NB4 (cell line): ENCODE results near the gene MED8.

Experiments used
- DNase-seq: peaks from one replicate; pipeline ENCODE4 v3.0.0; 2010; ENCODE audit warnings: low read depth
- H3K4me3 ChIP-seq: one replicate; pipeline ENCODE4 v1.5.1; 2011; ENCODE audit warnings: mild to moderate bottlenecking, low read depth, low read length, moderate library complexity
- CTCF ChIP-seq: IDR thresholded peaks from one replicate; pipeline ENCODE4 v1.5.1; 2012; ENCODE audit warnings: low read depth, low read length
- MAX ChIP-seq: IDR thresholded peaks from 2 replicates; pipeline ENCODE4 v1.6.1; 2011; ENCODE audit warnings: low read depth, low read length
- MYC ChIP-seq: IDR thresholded peaks from 2 replicates; pipeline ENCODE4 v1.6.1; 2011; ENCODE audit warnings: low read depth, low read length
- POLR2A ChIP-seq: IDR thresholded peaks from 2 replicates; pipeline ENCODE4 v1.6.1; 2011; ENCODE audit warnings: mild to moderate bottlenecking; ENCODE audit not compliant: insufficient read length; ENCODE audit errors: extremely low read depth

Gene MED8

GRCh38 chr1:43349594-43350306 is 39.9 kb downstream of the MED8 start:
- H3K4me3 ChIP-seq: no peak overlapping the region
- no peak for DNase-seq
- TF ChIP-seq CTCF (no peak), POLR2A (no peak)

GRCh38 chr1:43348809-43349593 is 40.6 kb downstream of the MED8 start:
- DNase-seq: no peak
- no peak overlapping the region for H3K4me3 ChIP-seq
- no peak for TF ChIP-seq MYC
- TF ChIP-seq MAX: no peak
- no peak for TF ChIP-seq CTCF
- no peak for TF ChIP-seq POLR2A

GRCh38 chr1:43348343-43348808 is 41.2 kb downstream of the MED8 start:
- TF ChIP-seq MYC: no peak
- TF ChIP-seq POLR2A: no peak
- no peak overlapping the region for H3K4me3 ChIP-seq
- DNase-seq: no peak

GRCh38 chr1:43346636-43347035 is 43.0 kb downstream of the MED8 start:
- no peak for DNase-seq
- TF ChIP-seq CTCF: no peak
- TF ChIP-seq MYC: no peak
- TF ChIP-seq POLR2A: no peak
- TF ChIP-seq MAX: no peak

GRCh38 chr1:43345120-43345519 is 44.5 kb downstream of the MED8 start:
- no peak for DNase-seq
- TF ChIP-seq CTCF: no peak
- no peak for TF ChIP-seq MYC
- no peak for TF ChIP-seq POLR2A
- no peak for TF ChIP-seq MAX
- no peak overlapping the region for H3K4me3 ChIP-seq

More at GRCh38 chr1:43346636-43347035, 43.0 kb downstream of the MED8 start:
- H3K4me3 ChIP-seq: no peak overlapping the region

GRCh38 chr1:43344267-43344850 is 45.2 kb downstream of the MED8 start:
- H3K4me3 ChIP-seq: no peak overlapping the region
- no peak for TF ChIP-seq MAX
- no peak for TF ChIP-seq POLR2A
- TF ChIP-seq MYC: no peak
- no peak for TF ChIP-seq CTCF
- DNase-seq: no peak
